ENCODE measurements around the gene NOP9.

DNA sequence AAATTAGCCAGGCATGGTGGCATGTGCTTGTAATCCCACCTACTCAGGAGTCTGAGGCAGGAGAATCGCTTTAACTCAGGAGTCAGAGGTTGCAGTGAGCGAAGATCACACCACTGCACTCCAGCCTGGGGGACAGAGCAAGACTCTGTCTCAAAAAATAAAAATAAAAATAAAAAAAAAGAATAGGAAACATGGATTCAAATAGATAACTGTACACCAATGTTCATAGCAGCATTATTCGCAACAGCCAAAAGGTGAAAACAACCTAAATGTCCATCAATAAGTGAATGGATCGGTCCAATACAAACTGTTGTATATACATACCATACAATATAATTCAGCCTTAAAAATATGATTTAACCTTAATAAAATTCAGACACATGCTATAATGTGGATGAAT is 43.2 kb downstream of the NOP9 start:
- TF ChIP-seq SIN3A (IDR thresholded peaks at IDR 0.05; ENCODE audit: borderline replicate concordance, insufficient read depth, low read length) (no peak), POLR2AphosphoS5 (IDR thresholded peaks at IDR 0.05; ENCODE audit: low read depth, low read length) (no peak), TAF1 (IDR thresholded peaks at IDR 0.05; ENCODE audit: borderline replicate concordance, insufficient read depth, low read length) (no peak), FOXP2 (optimal IDR thresholded peaks at IDR 0.05; ENCODE audit: borderline replicate concordance, extremely low read depth, extremely low read length, insufficient read depth) (no peak)
- TF ChIP-seq, protein P1, sequence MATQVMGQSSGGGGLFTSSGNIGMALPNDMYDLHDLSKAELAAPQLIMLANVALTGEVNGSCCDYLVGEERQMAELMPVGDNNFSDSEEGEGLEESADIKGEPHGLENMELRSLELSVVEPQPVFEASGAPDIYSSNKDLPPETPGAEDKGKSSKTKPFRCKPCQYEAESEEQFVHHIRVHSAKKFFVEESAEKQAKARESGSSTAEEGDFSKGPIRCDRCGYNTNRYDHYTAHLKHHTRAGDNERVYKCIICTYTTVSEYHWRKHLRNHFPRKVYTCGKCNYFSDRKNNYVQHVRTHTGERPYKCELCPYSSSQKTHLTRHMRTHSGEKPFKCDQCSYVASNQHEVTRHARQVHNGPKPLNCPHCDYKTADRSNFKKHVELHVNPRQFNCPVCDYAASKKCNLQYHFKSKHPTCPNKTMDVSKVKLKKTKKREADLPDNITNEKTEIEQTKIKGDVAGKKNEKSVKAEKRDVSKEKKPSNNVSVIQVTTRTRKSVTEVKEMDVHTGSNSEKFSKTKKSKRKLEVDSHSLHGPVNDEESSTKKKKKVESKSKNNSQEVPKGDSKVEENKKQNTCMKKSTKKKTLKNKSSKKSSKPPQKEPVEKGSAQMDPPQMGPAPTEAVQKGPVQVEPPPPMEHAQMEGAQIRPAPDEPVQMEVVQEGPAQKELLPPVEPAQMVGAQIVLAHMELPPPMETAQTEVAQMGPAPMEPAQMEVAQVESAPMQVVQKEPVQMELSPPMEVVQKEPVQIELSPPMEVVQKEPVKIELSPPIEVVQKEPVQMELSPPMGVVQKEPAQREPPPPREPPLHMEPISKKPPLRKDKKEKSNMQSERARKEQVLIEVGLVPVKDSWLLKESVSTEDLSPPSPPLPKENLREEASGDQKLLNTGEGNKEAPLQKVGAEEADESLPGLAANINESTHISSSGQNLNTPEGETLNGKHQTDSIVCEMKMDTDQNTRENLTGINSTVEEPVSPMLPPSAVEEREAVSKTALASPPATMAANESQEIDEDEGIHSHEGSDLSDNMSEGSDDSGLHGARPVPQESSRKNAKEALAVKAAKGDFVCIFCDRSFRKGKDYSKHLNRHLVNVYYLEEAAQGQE (IDR thresholded peaks at IDR 0.05; ENCODE audit: insufficient read depth in 1 of 2, low read depth in 2 of 2, low read length in 2 of 2): no peak

All from PFSK-1 (cell line).